CD8-positive, alpha-beta memory T cell (primary cell): Measurements from ENCODE around the gene TLR9. TPM values are rescaled to one million over a fixed set of nuclear protein-coding genes. Genes with fewer than 3 reads are reported as not detected.
A peak's percentile ranks its signal among the peaks of the same experiment; 100 is the strongest.

Experiments used
- CTCF ChIA-PET: fragments of 350-600 bp; sonication (Branson Sonifier 250); formaldehyde crosslinking; loops from one replicate; lab custom pipeline; 2021; ENCODE audit warnings: antibody characterized with exemption; lab: Charles Lee
- POLR2A ChIA-PET: fragments of 350-600 bp; sonication (Branson Sonifier 250); formaldehyde crosslinking; loops from one replicate; lab custom pipeline; 2021; ENCODE audit warnings: antibody characterized with exemption; lab: Charles Lee
- DNase-seq, 5 donors: peaks; one replicate each; pipeline versions ENCODE4 v3.0.0 to v3.0.0-alpha.2; 2020 to 2022; ENCODE audit warnings: mixed read lengths in 1 of 5
- H3K27ac ChIP-seq: one replicate; pipeline ENCODE4 v1.7.0; 2013; ENCODE audit warnings: low read depth, mild to moderate bottlenecking, low read length, moderate library complexity
- H3K27me3 ChIP-seq: 2 replicates; pipeline ENCODE4 v1.7.0; 2013; ENCODE audit warnings: low read length, mild to moderate bottlenecking; ENCODE audit not compliant: insufficient read depth, poor library complexity, severe bottlenecking
- H3K36me3 ChIP-seq: 2 replicates; pipeline ENCODE4 v1.7.0; 2013; ENCODE audit warnings: mild to moderate bottlenecking, low read length, moderate library complexity; ENCODE audit not compliant: insufficient read depth
- H3K4me1 ChIP-seq: 2 replicates; pipeline ENCODE4 v1.7.0; 2013; ENCODE audit warnings: mild to moderate bottlenecking, low read length, moderate library complexity; ENCODE audit not compliant: insufficient read depth
- H3K4me3 ChIP-seq: 2 replicates; pipeline ENCODE4 v1.7.0; 2013; ENCODE audit warnings: mild to moderate bottlenecking, low read length
- H3K9me3 ChIP-seq: 2 replicates; pipeline ENCODE4 v1.7.0; 2013; ENCODE audit warnings: mild to moderate bottlenecking, low read length
- H3K27ac Mint-ChIP-seq, 8 donors: one replicate each; pipeline ENCODE4 v1.8.0; 2020 to 2021; ENCODE audit warnings: mixed read lengths in 8 of 8, mild to moderate bottlenecking in 6 of 8, inconsistent platforms in 3 of 8, moderate library complexity in 3 of 8
- H3K27me3 Mint-ChIP-seq, 2 donors: one replicate each; pipeline ENCODE4 v1.8.0; 2020 to 2021; ENCODE audit warnings: mixed read lengths in 2 of 2, mild to moderate bottlenecking in 1 of 2, moderate library complexity in 1 of 2
- H3K36me3 Mint-ChIP-seq, 3 donors: one replicate each; pipeline ENCODE4 v1.8.0; 2020 to 2021; ENCODE audit warnings: mixed read lengths in 3 of 3, inconsistent platforms in 1 of 3, mild to moderate bottlenecking in 1 of 3
- H3K4me1 Mint-ChIP-seq, 3 donors: one replicate each; pipeline ENCODE4 v1.8.0; 2020 to 2021; ENCODE audit warnings: mixed read lengths in 3 of 3, inconsistent platforms in 1 of 3, mild to moderate bottlenecking in 1 of 3
- H3K4me3 Mint-ChIP-seq, 7 donors: one replicate each; pipeline ENCODE4 v1.8.0; 2020 to 2021; ENCODE audit warnings: mixed read lengths in 7 of 7, mild to moderate bottlenecking in 6 of 7, moderate library complexity in 4 of 7, inconsistent platforms in 2 of 7
- H3K9me3 Mint-ChIP-seq, 5 donors: one replicate each; pipeline ENCODE4 v1.8.0; 2020 to 2022; ENCODE audit warnings: mixed read lengths in 5 of 5, mild to moderate bottlenecking in 3 of 5, moderate library complexity in 2 of 5, inconsistent platforms in 1 of 5
- polyA plus RNA-seq: library from polyadenylated mRNA; unstranded; fragments of 300-500 nt; fragmentation: Illumina TruSeq; gene quantifications from one replicate; pipeline ENCODE4 v1.2.3, GENCODE V29; 2021
- total RNA-seq, 2 experiments: library from RNA; stranded (reverse); gene quantifications; one replicate each; pipeline ENCODE4 v1.2.3, GENCODE V29; 2021

Gene TLR9
- total and polyA plus RNA-seq, 3 experiments from 2014 or later = 0.16 to 0.22 (median 0.16) TPM

GRCh38 chr3:52196977-52197376 lies 28.5 kb downstream of the TLR9 start:
- DNase-seq = no peak
- CTCF ChIA-PET = interaction anchor here (0.8 to 2.5 kb wide), 4 partner anchors 13 to 142 kb away, joined by 3 to 8 read pairs (median 4); no protein-coding TSS in a partner anchor
- no peak overlapping the region for H3K27ac ChIP-seq
- Mint-ChIP-seq H3K4me1 (peaks cover 31 to 48% (median 48%) of the 10 kb centered on the region in 3 donors), H3K27me3 (peaks cover 0 to 1% of the 10 kb centered on the region in 2 donors), H3K4me3 (peak overlapping the region in 3 of 7 donors; percentile 86 to 99 (median 97)), H3K9me3 (no peaks in the 10 kb centered on the region), H3K27ac (peak overlapping the region; percentile 58 to 98 (median 92)), H3K36me3 (peaks cover 0 to 23% (median 2%) of the 10 kb centered on the region in 3 donors)
- H3K9me3 ChIP-seq = no peaks in the 10 kb centered on the region
- POLR2A ChIA-PET = interaction anchor here (0.6 to 1.3 kb wide), 3 partner anchors 21 to 213 kb away, joined by 3 to 5 read pairs (median 4); partner anchors contain the start of gene POC1A
- H3K36me3 ChIP-seq = peaks cover under 1% of the 10 kb centered on the region
- no peak overlapping the region for H3K4me3 ChIP-seq
- H3K27me3 ChIP-seq = no peaks in the 10 kb centered on the region
- H3K4me1 ChIP-seq = peaks cover 29% of the 10 kb centered on the region

GRCh38 chr3:52195823-52196331 lies 29.6 kb downstream of the TLR9 start:
- H3K36me3 ChIP-seq = no peaks in the 10 kb centered on the region
- no peak overlapping the region for H3K27ac ChIP-seq
- no peak overlapping the region for H3K4me3 ChIP-seq
- ChIA-PET POLR2A (no interaction called here), CTCF (interaction anchor here (0.7 to 2.5 kb wide), 2 partner anchors 24 to 27 kb away, joined by 3 to 8 read pairs; no protein-coding TSS in a partner anchor)
- Mint-ChIP-seq H3K27me3 (peaks cover 0 to 1% of the 10 kb centered on the region in 2 donors), H3K4me1 (peaks cover 26 to 38% (median 37%) of the 10 kb centered on the region in 3 donors), H3K4me3 (peak overlapping the region in 1 of 7 donors; percentile 84), H3K36me3 (peaks cover 0 to 13% (median 2%) of the 10 kb centered on the region in 3 donors), H3K9me3 (no peaks in the 10 kb centered on the region), H3K27ac (peak overlapping the region in 5 of 8 donors; percentile 38 to 96 (median 87))
- no peaks in the 10 kb centered on the region for H3K27me3 ChIP-seq
- H3K9me3 ChIP-seq = no peaks in the 10 kb centered on the region
- H3K4me1 ChIP-seq = peaks cover 24% of the 10 kb centered on the region
- no peak for DNase-seq

- Histone ChIP-seq H3K4me1 (peaks cover 24% of the 10 kb centered on the region), H3K4me3 (no peak overlapping the region), H3K9me3 (no peaks in the 10 kb centered on the region), H3K27ac (no peak overlapping the region), H3K36me3 (no peaks in the 10 kb centered on the region), H3K27me3 (no peaks in the 10 kb centered on the region)
- H3K4me3 Mint-ChIP-seq = no peak overlapping the region
- H3K9me3 Mint-ChIP-seq = no peaks in the 10 kb centered on the region
- peaks cover 0 to 1% of the 10 kb centered on the region in 2 donors for H3K27me3 Mint-ChIP-seq
- peak overlapping the region in 1 of 8 donors; percentile 29 for H3K27ac Mint-ChIP-seq
- DNase-seq = no peak
- H3K4me1 Mint-ChIP-seq = peaks cover 24 to 33% (median 32%) of the 10 kb centered on the region in 3 donors
- POLR2A ChIA-PET = interaction anchor here (0.7 kb wide), 1 partner anchor 261 kb away, joined by 3 read pairs; no protein-coding TSS in a partner anchor
- CTCF ChIA-PET = no interaction called here
- peaks cover 0 to 13% (median 2%) of the 10 kb centered on the region in 3 donors for H3K36me3 Mint-ChIP-seq
Measured at GRCh38 chr3:52195291-52195597, 30.2 kb downstream of the TLR9 start.

- Mint-ChIP-seq H3K27ac (peak overlapping the region in 1 of 8 donors; percentile 36), H3K9me3 (no peaks in the 10 kb centered on the region), H3K4me1 (peaks cover 22 to 29% (median 28%) of the 10 kb centered on the region in 3 donors), H3K27me3 (peaks cover 0 to 1% of the 10 kb centered on the region in 2 donors), H3K4me3 (no peak overlapping the region), H3K36me3 (peaks cover 0 to 11% (median 0%) of the 10 kb centered on the region in 3 donors)
- no peaks in the 10 kb centered on the region for H3K9me3 ChIP-seq
- H3K36me3 ChIP-seq = no peaks in the 10 kb centered on the region
- H3K27me3 ChIP-seq = no peaks in the 10 kb centered on the region
- no peak for DNase-seq
- CTCF ChIA-PET = no interaction called here
- peaks cover 24% of the 10 kb centered on the region for H3K4me1 ChIP-seq
- no peak overlapping the region for H3K27ac ChIP-seq
- H3K4me3 ChIP-seq = no peak overlapping the region
- POLR2A ChIA-PET = interaction anchor here (0.7 kb wide), 1 partner anchor 262 kb away, joined by 3 read pairs; no protein-coding TSS in a partner anchor
Measured at GRCh38 chr3:52194485-52195290, 30.8 kb downstream of the TLR9 start.

- Histone ChIP-seq H3K4me1 (peaks cover 11% of the 10 kb centered on the region), H3K4me3 (no peak overlapping the region), H3K27ac (no peak overlapping the region), H3K27me3 (no peaks in the 10 kb centered on the region), H3K9me3 (no peaks in the 10 kb centered on the region), H3K36me3 (no peaks in the 10 kb centered on the region)
- ChIA-PET POLR2A (no interaction called here), CTCF (interaction anchor here (1.7 kb wide), 1 partner anchor 16 kb away, joined by 5 read pairs; no protein-coding TSS in a partner anchor)
- peak overlapping the region in 1 of 7 donors; percentile 50 for H3K4me3 Mint-ChIP-seq
- H3K27me3 Mint-ChIP-seq = no peaks in the 10 kb centered on the region
- DNase-seq = no peak
- no peaks in the 10 kb centered on the region for H3K36me3 Mint-ChIP-seq
- H3K9me3 Mint-ChIP-seq = no peaks in the 10 kb centered on the region
- peak overlapping the region in 1 of 8 donors; percentile 38 for H3K27ac Mint-ChIP-seq
- peaks cover 8 to 15% (median 15%) of the 10 kb centered on the region in 3 donors for H3K4me1 Mint-ChIP-seq
Measured at GRCh38 chr3:52193065-52193464, 32.4 kb downstream of the TLR9 start.

- H3K36me3 Mint-ChIP-seq = no peaks in the 10 kb centered on the region
- DNase-seq = no peak
- Histone ChIP-seq H3K27ac (no peak overlapping the region), H3K4me3 (no peak overlapping the region), H3K9me3 (no peaks in the 10 kb centered on the region), H3K27me3 (no peaks in the 10 kb centered on the region), H3K36me3 (no peaks in the 10 kb centered on the region), H3K4me1 (no peaks in the 10 kb centered on the region)
- H3K4me3 Mint-ChIP-seq = no peak overlapping the region
- POLR2A ChIA-PET = no interaction called here
- H3K27me3 Mint-ChIP-seq = no peaks in the 10 kb centered on the region
- CTCF ChIA-PET = no interaction called here
- no peaks in the 10 kb centered on the region for H3K9me3 Mint-ChIP-seq
- no peak overlapping the region for H3K27ac Mint-ChIP-seq
- H3K4me1 Mint-ChIP-seq = peaks cover 1 to 3% (median 3%) of the 10 kb centered on the region in 3 donors
Measured at GRCh38 chr3:52191663-52192062, 33.8 kb downstream of the TLR9 start.

GRCh38 chr3:52190294-52191074 lies 35.0 kb downstream of the TLR9 start:
- Mint-ChIP-seq H3K27ac (no peak overlapping the region), H3K27me3 (no peaks in the 10 kb centered on the region), H3K4me1 (no peaks in the 10 kb centered on the region), H3K4me3 (no peak overlapping the region), H3K9me3 (no peaks in the 10 kb centered on the region), H3K36me3 (no peaks in the 10 kb centered on the region)
- no peak for DNase-seq
- Histone ChIP-seq H3K27me3 (no peaks in the 10 kb centered on the region), H3K4me1 (no peaks in the 10 kb centered on the region), H3K9me3 (no peaks in the 10 kb centered on the region), H3K4me3 (no peak overlapping the region), H3K36me3 (no peaks in the 10 kb centered on the region), H3K27ac (no peak overlapping the region)
- ChIA-PET CTCF (interaction anchor here (0.9 kb wide), 1 partner anchor 246 kb away, joined by 3 read pairs; no protein-coding TSS in a partner anchor), POLR2A (no interaction called here)
